Non-pigmented ciliary epithelial cell (primary cell): ENCODE measurements around the gene BTF3L4.

Experiments
- DNase-seq: peaks from one replicate; pipeline ENCODE4 v3.0.0-alpha.2; 2010; ENCODE audit warnings: low read depth

The BTF3L4 gene

DNA sequence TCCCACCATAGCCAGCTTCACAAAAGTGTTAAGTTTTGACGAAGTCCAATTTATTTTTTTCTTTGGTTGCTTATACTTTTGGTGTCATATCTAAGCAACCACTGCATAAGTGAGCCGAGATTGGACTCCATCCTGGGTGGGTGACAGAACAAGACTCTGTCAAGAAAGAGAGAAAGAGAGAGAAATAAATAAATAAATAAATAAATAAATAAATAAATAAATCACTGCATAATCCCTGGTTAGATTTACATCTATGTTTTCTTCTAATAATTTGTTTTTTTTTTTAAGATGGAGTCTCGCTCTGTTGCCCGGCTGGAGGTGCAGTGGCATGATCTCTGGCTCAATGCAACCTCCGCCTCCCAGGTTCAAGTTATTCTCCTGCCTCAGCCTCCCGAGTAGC lies 67.5 kb downstream of the BTF3L4 start:
- no peak for DNase-seq

DNA sequence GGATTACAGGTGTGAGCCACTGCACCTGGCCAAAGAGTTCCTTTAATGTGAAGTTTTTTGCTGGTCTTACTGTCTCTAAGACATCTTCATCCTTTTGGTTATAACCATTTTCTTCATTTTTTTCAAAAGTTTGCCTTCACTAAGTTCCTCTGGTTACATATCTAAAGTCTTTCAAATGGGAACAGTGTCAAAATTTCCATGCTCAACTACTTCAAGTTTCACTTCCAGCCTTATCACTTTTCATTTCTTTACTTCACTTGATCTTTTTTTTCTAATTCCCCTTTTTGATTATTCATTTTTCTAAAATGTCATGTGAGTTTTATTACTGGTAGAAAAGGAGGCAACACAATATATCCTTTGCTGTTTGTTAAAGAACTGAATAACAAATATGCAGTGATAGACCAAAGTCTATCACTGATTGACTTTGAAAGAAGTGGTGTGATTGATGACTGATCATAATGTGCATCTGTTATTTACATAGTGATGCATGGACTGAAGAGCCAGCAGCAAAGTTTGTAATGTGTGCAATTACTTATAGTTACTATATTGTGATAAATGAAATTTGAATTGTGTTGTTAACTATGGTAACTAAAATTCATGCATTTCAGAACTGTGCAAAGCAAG lies 69.8 kb downstream of the BTF3L4 start:
- DNase-seq: no peak

DNA sequence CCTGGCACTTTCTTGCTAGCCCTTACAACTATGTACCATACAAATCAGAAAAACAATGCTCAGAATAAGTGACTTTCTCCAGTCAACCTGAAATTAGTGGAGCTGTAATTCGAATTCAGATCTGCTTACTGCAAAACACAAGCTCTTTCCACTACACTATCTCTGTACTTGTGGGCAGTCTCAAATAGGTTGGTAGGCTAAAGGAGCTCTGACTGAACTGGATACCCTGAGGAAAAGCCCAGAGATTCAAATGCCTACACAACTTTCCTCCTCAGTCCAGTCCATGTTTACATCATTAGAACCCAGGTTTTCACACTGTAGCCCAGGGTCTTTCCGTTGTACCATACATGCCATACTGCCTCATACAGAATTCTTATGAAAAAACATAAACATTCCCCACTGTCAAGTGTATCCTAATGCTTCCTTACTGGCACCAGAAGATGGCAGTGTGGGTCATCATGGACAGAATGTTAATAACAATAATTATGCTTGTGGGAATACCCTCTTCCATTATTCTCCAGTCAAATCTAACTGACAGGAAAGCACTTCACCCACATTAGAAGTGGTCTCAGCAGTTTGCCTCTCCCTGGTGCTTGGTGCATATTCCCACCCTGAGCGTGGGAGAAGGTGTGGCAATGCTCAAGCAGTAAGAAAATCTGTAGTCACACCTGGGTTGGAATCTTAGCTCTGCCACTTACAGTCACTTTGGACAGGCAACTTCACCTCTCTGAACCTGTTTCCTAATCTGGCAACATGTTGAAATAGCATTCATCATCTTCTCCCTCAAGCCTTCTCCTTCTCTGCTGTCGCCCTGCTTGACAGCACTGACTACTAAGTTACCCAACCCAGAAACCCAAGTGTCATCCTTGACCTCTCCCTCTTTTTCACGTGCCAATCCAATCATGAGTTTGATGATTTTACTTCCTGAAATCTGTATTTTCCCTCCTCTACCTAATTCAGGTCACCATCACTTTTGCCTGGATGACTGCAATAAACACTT lies 71.4 kb downstream of the BTF3L4 start:
- DNase-seq: no peak

DNA sequence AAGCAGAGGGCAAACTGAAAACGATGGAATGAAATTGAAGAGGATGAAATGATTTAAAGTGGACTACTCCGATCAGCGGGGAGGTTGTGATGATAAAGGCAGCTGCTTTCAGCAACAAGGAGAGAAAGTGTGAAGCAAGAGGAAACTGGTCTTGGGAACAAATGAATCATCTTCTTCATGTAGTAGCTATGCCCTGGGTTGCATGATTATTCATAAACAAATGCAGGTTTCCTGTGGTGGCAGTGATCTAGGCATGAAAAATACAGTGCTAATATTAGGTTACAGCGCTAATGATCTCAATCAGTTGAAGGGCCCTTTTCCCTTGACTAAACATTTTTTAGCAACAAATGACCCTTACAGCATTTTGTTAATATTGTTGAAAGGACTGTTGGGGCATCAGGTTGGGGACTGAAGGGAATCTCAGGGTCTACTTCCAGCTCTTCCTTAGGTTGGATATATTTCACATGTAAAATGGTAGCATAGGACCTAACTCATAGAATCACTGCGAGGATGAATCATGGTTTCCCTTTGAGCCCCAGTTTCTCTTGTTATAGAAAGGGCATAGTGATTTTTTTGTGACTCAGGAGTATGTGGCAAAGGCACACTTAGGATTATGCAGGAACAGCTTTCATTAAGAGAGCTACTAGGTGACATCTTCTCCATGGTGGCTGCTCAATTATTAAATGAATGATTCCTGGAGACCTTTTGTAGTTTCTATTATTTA lies 83.9 kb downstream of the BTF3L4 start:
- peak; percentile 86 for DNase-seq
